CD4-positive, alpha-beta T cell treated with Interferon gamma for 1 hour (primary cell): ENCODE measurements around the gene AGPAT4.
"Not testable (repeated sequence)": the region's sequence is repeated elsewhere in the genome, so short reads cannot be mapped to it uniquely, and the experiment has no call there.

ENCODE experiments used
- DNase-seq: peaks from one replicate; pipeline ENCODE4 v3.0.0-alpha.2; 2020

The AGPAT4 gene

GRCh38 chr6:161198783-161199460 lies 74.9 kb downstream of the AGPAT4 start:
- no peak for DNase-seq

GRCh38 chr6:161198176-161198575 lies 75.7 kb downstream of the AGPAT4 start:
- DNase-seq, result no peak

- DNase-seq, result no peak
These were observed 78.5 kb downstream of the AGPAT4 start for GRCh38 chr6:161195386-161195785.

- DNase-seq, result no peak
These were observed 79.5 kb downstream of the AGPAT4 start for GRCh38 chr6:161194374-161194773.

GRCh38 chr6:161192636-161193411 lies 81.0 kb downstream of the AGPAT4 start:
- no peak for DNase-seq

- DNase-seq, result no peak
These were observed 82.2 kb downstream of the AGPAT4 start for GRCh38 chr6:161191671-161192070.

GRCh38 chr6:161191007-161191406 lies 82.9 kb downstream of the AGPAT4 start:
- DNase-seq, result no peak

- DNase-seq, result no peak
These were observed 84.0 kb downstream of the AGPAT4 start for GRCh38 chr6:161189891-161190290.

GRCh38 chr6:161188547-161189465 lies 85.1 kb downstream of the AGPAT4 start:
- DNase-seq, result no peak

GRCh38 chr6:161186173-161186769 lies 87.6 kb downstream of the AGPAT4 start:
- no peak for DNase-seq

GRCh38 chr6:161181121-161181520 lies 92.7 kb downstream of the AGPAT4 start:
- DNase-seq, result no peak

GRCh38 chr6:161178155-161178554 lies 95.7 kb downstream of the AGPAT4 start:
- not testable (repeated sequence) for DNase-seq

- not testable (repeated sequence) for DNase-seq
These were observed 97.4 kb downstream of the AGPAT4 start for GRCh38 chr6:161176428-161176827.

GRCh38 chr6:161172769-161173168 lies 101.1 kb downstream of the AGPAT4 start:
- DNase-seq, result not testable (repeated sequence)

GRCh38 chr6:161171207-161171606 lies 102.7 kb downstream of the AGPAT4 start:
- no peak for DNase-seq

GRCh38 chr6:161169696-161170095 lies 104.2 kb downstream of the AGPAT4 start:
- DNase-seq, result no peak

GRCh38 chr6:161169035-161169434 lies 104.8 kb downstream of the AGPAT4 start:
- no peak for DNase-seq

GRCh38 chr6:161168281-161168891 lies 105.5 kb downstream of the AGPAT4 start:
- no peak for DNase-seq

GRCh38 chr6:161166677-161167076 lies 107.2 kb downstream of the AGPAT4 start:
- no peak for DNase-seq

- DNase-seq, result no peak
These were observed 107.7 kb downstream of the AGPAT4 start for GRCh38 chr6:161166176-161166575.

- DNase-seq, result no peak
These were observed 109.7 kb downstream of the AGPAT4 start for GRCh38 chr6:161164182-161164625.

- no peak for DNase-seq
These were observed 110.2 kb downstream of the AGPAT4 start for GRCh38 chr6:161163466-161164181.
